ENCODE results near the gene NCKAP1. TPM values are rescaled to one million over a fixed set of nuclear protein-coding genes. Genes with fewer than 3 reads are reported as not detected.
"Not testable (repeated sequence)": the region's sequence is repeated elsewhere in the genome, so short reads cannot be mapped to it uniquely, and the experiment has no call there.

NCKAP1 gene
- total RNA-seq, 2 experiments from 2014 or later: 1.2 to 1.4 TPM

GRCh38 chr2:182994228-182994912, 43.9 kb downstream of the NCKAP1 start:
- Mint-ChIP-seq H3K27ac (no peak overlapping the region), H3K36me3 (peaks cover 2% of the 10 kb centered on the region), H3K9me3 (no peaks in the 10 kb centered on the region), H3K4me1 (no peaks in the 10 kb centered on the region), H3K27me3 (peaks cover 5% of the 10 kb centered on the region), H3K4me3 (no peak overlapping the region)
- no peak for DNase-seq

GRCh38 chr2:182982941-182983340, 55.3 kb downstream of the NCKAP1 start:
- DNase-seq: no peak
- Mint-ChIP-seq H3K4me3 (no peak overlapping the region), H3K27me3 (no peaks in the 10 kb centered on the region), H3K27ac (no peak overlapping the region), H3K36me3 (no peaks in the 10 kb centered on the region), H3K9me3 (no peaks in the 10 kb centered on the region), H3K4me1 (no peaks in the 10 kb centered on the region)

DNA sequence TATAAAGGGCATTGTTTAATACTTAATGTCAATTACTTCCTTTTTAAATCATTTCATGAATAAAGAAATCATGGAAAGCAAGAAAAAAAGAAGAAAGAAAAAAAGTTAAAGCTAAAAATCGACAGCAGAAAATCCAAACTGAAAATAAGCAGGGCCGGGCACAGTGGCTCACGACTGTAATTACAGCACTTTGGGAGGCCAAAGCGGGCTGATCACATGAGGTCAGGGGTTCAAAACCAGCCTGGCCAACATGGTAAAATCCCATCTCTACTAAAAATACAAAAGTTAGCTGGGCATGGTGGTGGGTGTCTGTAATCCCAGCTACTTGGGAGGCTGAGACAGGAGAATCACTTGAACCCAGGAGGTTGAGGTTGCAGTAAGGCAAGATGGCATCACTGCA, 56.8 kb downstream of the NCKAP1 start:
- not testable (repeated sequence) for H3K36me3 Mint-ChIP-seq, H3K9me3 Mint-ChIP-seq, H3K27ac Mint-ChIP-seq, H3K4me1 Mint-ChIP-seq, H3K27me3 Mint-ChIP-seq, H3K4me3 Mint-ChIP-seq, DNase-seq

- DNase-seq: no peak
- Mint-ChIP-seq H3K27me3 (no peaks in the 10 kb centered on the region), H3K36me3 (no peaks in the 10 kb centered on the region), H3K27ac (no peak overlapping the region), H3K4me3 (no peak overlapping the region), H3K9me3 (no peaks in the 10 kb centered on the region), H3K4me1 (no peaks in the 10 kb centered on the region)
These were observed 57.6 kb downstream of the NCKAP1 start for GRCh38 chr2:182980652-182981051.

DNA sequence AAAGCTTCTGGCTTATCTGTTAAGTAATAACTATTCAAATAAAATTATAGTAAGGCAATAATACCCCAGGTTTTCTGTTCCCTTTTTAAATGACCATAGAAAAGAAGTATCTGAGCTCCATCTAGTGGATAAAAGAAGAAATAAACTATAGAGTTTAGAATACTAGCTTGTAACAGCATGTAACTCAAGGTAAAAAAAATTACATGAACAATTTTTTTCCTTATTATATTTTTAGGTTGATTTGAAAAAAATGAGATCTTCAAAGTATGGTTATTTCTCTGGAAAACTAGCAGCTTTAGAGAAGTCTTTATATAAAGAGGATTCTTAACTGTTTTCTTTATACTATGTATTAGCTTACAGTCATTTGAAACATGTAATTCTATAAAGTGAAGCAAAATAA, 58.1 kb downstream of the NCKAP1 start:
- Mint-ChIP-seq H3K27me3 (no peaks in the 10 kb centered on the region), H3K36me3 (no peaks in the 10 kb centered on the region), H3K4me3 (no peak overlapping the region), H3K9me3 (no peaks in the 10 kb centered on the region), H3K4me1 (no peaks in the 10 kb centered on the region), H3K27ac (no peak overlapping the region)
- DNase-seq: no peak

DNA sequence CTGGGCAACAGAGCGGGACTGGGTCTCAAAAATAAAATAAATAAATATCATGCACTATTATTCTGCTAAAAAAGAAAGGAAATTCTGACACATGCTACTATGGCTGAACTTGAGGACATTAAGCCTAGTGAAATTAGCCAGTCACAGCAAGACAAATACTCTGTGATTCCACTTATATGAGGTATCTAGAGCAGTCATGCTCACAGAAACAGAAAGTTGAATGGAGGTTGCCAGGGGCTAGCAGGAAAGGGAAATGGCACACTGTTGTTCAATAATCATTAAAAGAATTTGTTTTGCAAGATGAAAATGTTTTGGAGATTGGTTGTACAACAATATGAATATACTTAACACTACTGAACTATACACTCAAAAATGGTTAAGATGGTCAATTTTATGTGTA, 60.8 kb downstream of the NCKAP1 start:
- Mint-ChIP-seq H3K27ac (no peak overlapping the region), H3K27me3 (no peaks in the 10 kb centered on the region), H3K36me3 (no peaks in the 10 kb centered on the region), H3K4me1 (no peaks in the 10 kb centered on the region), H3K4me3 (no peak overlapping the region), H3K9me3 (no peaks in the 10 kb centered on the region)
- no peak for DNase-seq

DNA sequence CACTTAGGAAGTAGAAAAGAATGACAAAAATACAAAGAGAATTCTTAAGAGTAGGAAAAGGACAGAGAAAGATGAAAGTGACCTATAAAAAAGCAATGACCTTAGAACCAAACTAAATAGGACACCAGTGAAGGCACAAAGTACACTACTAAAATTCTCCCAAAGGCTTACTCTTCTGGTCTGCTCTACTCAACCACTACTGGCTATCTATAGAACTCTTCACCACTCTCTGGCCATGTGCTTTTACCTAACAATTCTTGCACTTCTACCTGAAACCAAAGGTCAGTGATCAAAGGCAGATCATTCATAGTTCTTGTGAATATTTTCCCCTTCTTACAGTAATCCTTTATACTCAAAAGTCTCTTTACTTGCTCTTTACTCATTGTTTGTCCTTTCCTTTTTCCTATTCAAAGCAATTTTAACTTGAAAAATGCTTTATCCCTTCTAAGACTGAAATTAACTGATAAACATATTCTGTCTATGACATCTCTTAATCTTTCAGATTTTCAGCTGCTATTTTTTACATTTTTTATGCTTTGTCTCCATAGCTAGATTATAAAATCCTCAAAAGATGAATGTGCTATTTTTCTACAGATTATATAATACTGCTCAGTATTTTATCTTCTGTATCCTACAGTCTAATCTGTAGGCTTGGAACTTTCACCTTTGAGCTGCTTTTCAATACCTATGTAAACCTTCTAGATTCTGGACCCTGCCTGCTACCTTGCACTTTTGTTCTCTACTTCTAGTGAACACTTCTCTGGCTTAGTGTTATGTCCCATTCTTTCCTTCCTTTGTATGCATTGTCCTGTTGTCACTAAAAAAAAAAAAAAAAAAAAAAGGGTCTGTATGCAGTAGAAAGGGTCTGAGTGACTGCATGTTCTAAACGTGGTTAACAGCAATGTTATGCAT, 64.6 kb downstream of the NCKAP1 start:
- peaks cover 2% of the 10 kb centered on the region for H3K9me3 Mint-ChIP-seq
- H3K27me3 Mint-ChIP-seq: peaks cover 4% of the 10 kb centered on the region
- H3K36me3 Mint-ChIP-seq: peaks cover 2% of the 10 kb centered on the region
- H3K4me1 Mint-ChIP-seq: no peaks in the 10 kb centered on the region
- no peak overlapping the region for H3K27ac Mint-ChIP-seq
- DNase-seq: no peak
- H3K4me3 Mint-ChIP-seq: no peak overlapping the region

- Mint-ChIP-seq H3K27ac (no peak overlapping the region), H3K36me3 (peaks cover 2% of the 10 kb centered on the region), H3K9me3 (peaks cover 2% of the 10 kb centered on the region), H3K27me3 (peaks cover 7% of the 10 kb centered on the region), H3K4me3 (no peak overlapping the region), H3K4me1 (no peaks in the 10 kb centered on the region)
- no peak for DNase-seq
These were observed 65.7 kb downstream of the NCKAP1 start for GRCh38 chr2:182972548-182972942.

- no peak overlapping the region for H3K4me3 Mint-ChIP-seq
These were observed 66.3 kb downstream of the NCKAP1 start for GRCh38 chr2:182971820-182972547.

GRCh38 chr2:182970486-182970885, 67.8 kb downstream of the NCKAP1 start:
- H3K27me3 Mint-ChIP-seq: peaks cover 13% of the 10 kb centered on the region
- DNase-seq: no peak
- H3K4me1 Mint-ChIP-seq: no peaks in the 10 kb centered on the region
- peaks cover 2% of the 10 kb centered on the region for H3K36me3 Mint-ChIP-seq
- no peak overlapping the region for H3K27ac Mint-ChIP-seq
- H3K4me3 Mint-ChIP-seq: no peak overlapping the region
- peaks cover 2% of the 10 kb centered on the region for H3K9me3 Mint-ChIP-seq

More at GRCh38 chr2:182971820-182972547, 66.3 kb downstream of the NCKAP1 start:
- Mint-ChIP-seq H3K9me3 (peaks cover 2% of the 10 kb centered on the region), H3K27ac (no peak overlapping the region), H3K36me3 (peaks cover 2% of the 10 kb centered on the region), H3K27me3 (peaks cover 8% of the 10 kb centered on the region), H3K4me1 (no peaks in the 10 kb centered on the region)
- DNase-seq: no peak

DNA sequence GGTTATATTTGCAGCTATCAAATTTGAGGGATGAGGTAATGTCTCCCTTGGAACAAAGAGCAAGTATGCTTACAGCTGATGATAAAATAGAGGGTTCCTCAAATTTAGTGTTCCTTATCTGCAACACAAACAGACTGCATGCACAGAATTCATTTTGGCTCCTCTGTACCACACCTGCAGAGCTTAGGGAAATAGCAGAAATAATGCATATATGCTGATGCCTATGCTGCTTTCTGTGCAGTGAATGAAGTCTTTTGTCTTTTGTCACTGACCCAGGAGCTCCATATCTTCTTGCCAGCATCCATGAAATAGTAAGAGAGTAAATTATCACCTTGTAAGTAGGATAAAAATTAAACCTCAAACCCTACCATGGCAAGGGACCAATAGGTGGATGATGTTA, 69.8 kb downstream of the NCKAP1 start:
- no peak for DNase-seq
- peaks cover 13% of the 10 kb centered on the region for H3K27me3 Mint-ChIP-seq
- H3K4me3 Mint-ChIP-seq: no peak overlapping the region
- no peak overlapping the region for H3K27ac Mint-ChIP-seq
- H3K9me3 Mint-ChIP-seq: peaks cover 2% of the 10 kb centered on the region
- H3K4me1 Mint-ChIP-seq: no peaks in the 10 kb centered on the region
- H3K36me3 Mint-ChIP-seq: peaks cover 2% of the 10 kb centered on the region

- not testable (repeated sequence) for H3K36me3 Mint-ChIP-seq, H3K4me3 Mint-ChIP-seq, DNase-seq, H3K4me1 Mint-ChIP-seq, H3K27ac Mint-ChIP-seq, H3K9me3 Mint-ChIP-seq
- peaks cover 13% of the 10 kb centered on the region for H3K27me3 Mint-ChIP-seq
These were observed 71.9 kb downstream of the NCKAP1 start for GRCh38 chr2:182966356-182966755.

- H3K27ac Mint-ChIP-seq: no peak overlapping the region
- no peak overlapping the region for H3K4me3 Mint-ChIP-seq
- H3K27me3 Mint-ChIP-seq: peaks cover 10% of the 10 kb centered on the region
- H3K4me1 Mint-ChIP-seq: no peaks in the 10 kb centered on the region
- DNase-seq: no peak
- H3K36me3 Mint-ChIP-seq: no peaks in the 10 kb centered on the region
- peaks cover 3% of the 10 kb centered on the region for H3K9me3 Mint-ChIP-seq
These were observed 75.6 kb downstream of the NCKAP1 start for GRCh38 chr2:182962641-182963040.

DNA sequence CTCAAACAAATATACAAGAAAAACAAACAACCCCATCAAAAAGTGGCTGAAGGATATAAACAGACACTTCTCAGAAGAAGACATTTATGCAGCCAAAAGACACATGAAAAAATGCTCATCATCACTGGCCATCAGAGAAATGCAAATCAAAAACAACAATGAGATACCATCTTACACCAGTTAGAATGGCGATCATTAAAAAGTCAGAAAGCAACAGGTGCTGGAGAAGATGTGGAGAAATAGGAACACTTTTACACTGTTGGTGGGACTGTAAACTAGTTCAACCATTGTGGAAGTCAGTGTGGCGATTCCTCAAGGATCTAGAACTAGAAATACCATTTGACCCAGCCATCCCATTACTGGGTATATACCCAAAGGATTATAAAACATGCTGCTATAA, 77.4 kb downstream of the NCKAP1 start:
- not testable (repeated sequence) for H3K9me3 Mint-ChIP-seq, DNase-seq, H3K4me1 Mint-ChIP-seq, H3K27me3 Mint-ChIP-seq, H3K27ac Mint-ChIP-seq, H3K4me3 Mint-ChIP-seq, H3K36me3 Mint-ChIP-seq

GRCh38 chr2:182954789-182955188, 83.5 kb downstream of the NCKAP1 start:
- no peak overlapping the region for H3K27ac Mint-ChIP-seq
- H3K27me3 Mint-ChIP-seq: peaks cover 5% of the 10 kb centered on the region
- DNase-seq: no peak
- no peaks in the 10 kb centered on the region for H3K9me3 Mint-ChIP-seq
- H3K4me1 Mint-ChIP-seq: peaks cover 7% of the 10 kb centered on the region
- no peak overlapping the region for H3K4me3 Mint-ChIP-seq
- no peaks in the 10 kb centered on the region for H3K36me3 Mint-ChIP-seq
